UCSD-AML1 (cell line): ENCODE measurements around the gene EDIL3.
A peak's percentile ranks its signal among the peaks of the same experiment; 100 is the strongest.
"Not testable (repeated sequence)": the region's sequence is repeated elsewhere in the genome, so short reads cannot be mapped to it uniquely, and the experiment has no call there.

Experiments
- DNase-seq: peaks from one replicate; lab custom pipeline; 2025; ENCODE audit not compliant: unreplicated experiment; lab: John Stamatoyannopoulos, UW

The EDIL3 gene

DNA sequence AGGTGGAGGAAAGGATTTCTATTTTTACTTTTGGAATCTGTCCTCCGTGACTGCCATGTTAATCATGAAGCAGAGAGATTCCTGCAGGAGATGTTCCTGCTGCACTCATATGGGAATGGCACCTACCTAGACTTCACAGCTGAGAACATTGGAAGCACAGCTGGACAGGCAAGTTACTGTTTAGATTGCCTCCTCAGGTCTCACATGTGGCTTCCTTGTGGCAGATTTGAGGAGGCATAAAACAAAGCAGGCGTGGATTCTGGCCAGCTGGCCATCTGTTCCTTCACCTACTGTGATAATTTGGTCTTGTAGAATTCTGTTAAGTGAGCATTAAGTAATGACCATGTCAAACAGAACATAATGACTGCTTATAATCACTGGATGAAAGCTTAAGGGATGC is 193.4 kb downstream of the EDIL3 start:
- DNase-seq: no peak

DNA sequence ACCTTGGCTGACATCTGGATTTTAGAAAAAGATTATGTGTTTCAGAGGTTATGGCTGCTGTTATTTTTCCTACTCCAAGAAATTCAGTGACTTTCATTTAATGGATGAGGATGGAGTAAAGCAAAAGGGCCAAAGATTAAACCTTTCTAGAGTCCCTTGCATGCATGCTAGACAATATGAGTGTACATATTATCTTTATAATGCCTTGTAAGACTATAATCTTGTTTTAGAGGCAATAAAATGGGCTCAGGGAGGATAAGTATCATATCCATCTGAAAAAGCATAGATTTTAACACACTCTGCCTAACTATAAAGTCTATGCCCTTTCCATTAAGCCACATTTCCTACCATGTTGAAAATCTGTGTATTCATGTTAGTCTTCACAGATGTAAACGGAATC is 199.8 kb downstream of the EDIL3 start:
- no peak for DNase-seq

DNA sequence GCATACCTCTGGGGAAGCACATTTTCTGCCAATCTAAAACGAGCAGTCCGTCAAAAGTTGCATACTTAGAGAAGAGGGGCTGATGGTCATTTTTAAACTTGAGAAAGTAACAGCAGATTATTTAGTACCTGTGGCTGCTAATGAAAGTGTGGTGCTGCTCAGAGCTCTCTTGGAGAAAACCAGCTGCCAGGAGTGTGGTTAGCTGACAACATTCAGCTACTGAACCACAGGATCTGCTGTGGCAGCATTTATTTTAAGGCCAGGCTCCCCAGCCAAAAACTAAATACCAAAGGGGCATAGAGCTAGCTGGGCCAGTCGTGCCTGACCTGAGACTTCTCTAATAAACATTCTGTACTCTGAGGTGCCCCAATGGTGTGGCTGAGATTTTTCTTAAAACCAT is 203.6 kb downstream of the EDIL3 start:
- no peak for DNase-seq

DNA sequence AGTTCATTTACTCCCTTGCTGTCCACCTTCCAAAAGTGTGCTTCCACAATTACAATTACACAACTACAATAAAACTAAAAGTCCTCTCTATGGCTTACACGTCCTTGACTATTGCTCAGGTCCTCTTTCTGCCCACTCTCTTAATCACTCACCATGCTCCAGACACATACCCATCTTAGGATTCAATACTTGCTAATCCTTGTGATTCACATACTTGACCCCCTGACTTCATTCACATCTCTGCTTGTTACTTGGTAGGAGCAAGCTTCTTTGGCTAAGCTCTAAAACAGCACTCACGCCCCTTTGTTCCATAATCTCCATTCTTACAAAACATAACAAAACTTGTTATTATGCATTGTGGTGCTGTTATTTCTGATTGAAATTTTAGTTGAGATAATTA is 215.8 kb downstream of the EDIL3 start:
- no peak for DNase-seq

DNA sequence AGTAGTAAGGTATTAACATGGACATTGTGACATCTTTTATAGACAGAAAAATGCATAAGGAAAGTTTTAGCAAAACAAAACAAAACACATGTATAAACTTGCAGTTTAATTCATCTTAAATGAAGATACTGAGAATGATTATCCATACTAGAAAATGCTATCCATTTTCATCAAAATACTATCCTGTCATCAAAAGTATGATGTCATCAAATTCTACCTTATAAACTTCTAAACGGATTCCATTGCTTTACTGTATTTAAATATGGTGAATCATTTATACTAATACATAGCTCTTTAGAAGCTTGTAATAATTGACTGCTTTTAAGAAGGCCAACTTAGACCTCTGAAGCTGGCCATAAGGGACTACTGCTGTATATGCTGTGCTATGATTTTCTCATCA is 221.0 kb downstream of the EDIL3 start:
- DNase-seq: no peak

DNA sequence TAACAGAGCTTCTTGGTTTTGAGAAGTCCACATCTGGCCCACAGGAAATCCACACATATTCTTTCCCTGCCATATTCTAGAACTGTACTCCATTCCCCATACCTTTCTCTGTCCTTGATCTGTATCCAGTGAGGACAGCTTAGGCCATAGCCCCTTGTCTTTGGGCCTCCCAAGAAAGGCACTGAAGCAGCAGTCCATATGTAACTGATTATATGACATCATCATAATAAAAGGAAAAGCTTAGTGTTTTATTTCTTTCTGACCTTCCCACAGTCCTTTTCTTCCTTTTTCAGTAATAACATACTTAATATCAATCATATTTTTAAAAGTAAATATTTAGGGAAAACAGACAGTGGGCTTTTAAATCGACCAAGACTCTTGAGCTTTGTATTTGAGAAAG is 222.0 kb downstream of the EDIL3 start:
- DNase-seq: no peak

DNA sequence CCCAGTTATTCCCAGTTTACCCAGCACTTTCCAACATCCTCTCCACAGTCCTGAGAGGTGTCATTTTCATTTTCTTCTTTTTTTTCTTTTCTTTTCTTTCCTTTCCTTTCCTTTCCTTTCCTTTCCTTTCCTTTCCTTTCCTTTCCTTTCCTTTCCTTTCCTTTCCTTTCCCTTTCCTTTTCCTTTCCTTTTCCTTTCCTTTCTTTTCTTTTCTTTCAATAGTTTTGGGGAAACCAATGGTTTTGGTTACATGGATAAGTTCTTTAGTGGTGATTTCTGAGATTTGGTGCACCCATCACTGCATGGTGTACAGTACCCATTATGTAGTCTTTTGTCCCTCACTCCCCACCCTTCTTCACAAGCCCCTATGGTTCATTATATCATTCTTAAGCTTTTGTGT is 224.0 kb downstream of the EDIL3 start:
- DNase-seq: not testable (repeated sequence)

DNA sequence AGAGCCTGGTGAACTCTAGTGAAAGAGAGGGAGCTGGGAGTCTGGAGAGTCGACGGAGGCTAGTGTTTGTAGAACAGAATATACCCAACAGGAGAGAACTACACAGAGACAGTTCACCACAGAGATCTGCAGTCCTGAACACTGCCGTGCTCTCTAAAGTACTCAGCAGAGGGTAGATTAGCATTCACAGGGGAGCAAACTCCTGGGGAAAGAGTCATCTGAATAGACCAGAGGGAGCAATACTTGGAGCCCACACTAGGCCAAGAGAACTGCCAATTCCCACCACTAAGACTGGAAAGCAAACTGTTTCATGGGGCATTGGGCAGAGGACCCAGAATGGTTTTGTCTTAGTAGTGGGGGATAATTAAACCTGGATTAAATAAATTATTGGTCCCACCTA is 235.6 kb downstream of the EDIL3 start:
- no peak for DNase-seq

DNA sequence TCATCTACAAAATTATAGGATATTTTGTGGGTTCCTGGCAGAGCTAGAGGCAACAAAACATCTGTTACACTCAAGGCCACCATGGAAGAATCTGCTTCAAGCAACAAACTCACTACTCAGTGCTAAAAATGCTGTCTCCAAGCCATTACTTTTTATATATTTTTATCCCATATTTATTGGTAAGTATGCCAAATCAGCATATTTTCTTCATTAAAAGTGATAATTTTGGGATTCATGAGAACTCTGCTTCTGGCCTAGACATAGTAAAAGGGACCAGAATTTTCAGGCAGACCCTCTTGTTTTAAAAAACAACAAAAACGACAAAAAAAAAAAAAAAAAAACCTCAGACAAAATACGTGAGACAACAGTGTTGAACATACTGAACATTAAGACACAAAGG is 236.0 kb downstream of the EDIL3 start:
- DNase-seq: no peak

DNA sequence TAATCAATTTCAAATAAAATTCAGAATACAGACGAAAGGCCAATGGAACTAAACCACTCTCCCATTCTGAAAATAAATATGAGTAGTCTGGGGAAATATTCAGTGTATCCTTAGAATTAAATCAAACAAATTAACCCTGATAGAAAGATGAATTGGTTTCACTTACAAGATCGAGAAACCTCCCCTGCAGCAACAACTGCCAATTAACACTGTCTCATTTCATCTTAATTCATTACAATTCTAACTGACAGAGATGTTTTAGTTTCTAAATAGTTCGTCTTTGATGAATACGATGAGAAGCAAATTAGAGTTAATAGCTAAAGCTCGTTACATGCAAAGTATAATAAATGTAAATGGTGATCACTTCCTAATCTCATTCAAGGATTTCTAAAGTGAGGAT is 247.1 kb downstream of the EDIL3 start:
- DNase-seq: no peak

DNA sequence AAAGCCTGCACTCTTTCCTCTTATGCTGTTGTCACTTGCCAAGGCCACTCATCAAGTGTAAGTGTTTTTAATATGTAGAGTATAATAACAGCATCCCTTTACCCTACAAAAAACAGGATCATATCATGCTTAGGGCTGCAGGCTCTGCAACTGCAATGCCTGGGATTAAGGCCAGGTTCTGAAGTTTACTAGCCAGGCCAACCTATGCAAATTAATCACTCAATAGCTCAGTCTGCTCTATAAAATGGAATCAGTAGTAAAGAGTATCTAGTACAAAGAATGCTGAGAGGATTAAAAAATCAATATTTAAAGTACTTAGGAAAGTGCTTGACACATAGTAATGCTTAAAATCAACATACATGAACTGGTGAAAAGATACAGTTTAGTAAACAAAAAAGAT is 253.3 kb downstream of the EDIL3 start:
- DNase-seq: no peak

DNA sequence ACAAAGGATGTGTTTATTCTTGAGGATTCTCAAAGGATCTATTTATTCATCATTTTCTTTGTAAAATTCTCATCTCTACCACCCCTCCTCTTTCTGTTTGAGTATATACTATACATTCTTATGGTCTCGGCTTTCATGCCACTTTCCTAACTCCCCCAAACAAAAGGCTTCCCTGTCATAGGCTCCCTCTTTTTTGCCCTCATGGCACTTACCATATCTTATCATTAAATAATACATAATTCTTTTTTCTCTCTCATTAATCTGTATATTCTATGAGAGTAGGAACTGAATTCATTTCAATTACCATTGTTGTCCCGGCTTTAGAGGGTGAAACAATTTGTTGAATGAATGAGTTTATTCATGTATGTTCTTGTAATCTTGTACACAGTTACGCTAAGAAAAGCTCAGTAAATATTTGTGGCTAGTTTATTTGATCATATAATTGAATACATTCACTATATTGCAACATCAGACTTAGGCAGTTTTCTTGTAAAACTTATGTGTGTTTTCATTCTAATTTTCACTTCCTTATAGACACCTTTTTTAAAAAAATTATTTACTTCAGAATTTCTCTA is 254.6 kb downstream of the EDIL3 start:
- DNase-seq: no peak

DNA sequence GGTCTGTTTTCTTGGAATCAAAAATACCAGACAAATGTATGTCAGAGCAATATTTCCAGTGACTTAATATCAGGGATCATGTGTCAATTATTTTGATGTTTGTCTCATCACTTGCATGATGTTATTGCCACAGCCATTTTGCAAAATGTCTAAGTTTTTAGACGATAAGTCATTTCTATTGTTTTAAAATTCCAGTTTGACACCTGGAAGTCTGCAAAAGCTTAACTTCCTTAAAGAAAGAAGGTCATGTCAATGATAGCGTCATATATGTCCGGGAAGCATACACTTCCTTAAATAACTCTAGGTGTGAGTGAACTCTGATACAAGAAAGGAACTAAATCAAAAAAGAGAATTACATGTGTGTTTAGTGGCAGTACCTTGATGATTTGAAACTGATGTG is 259.5 kb downstream of the EDIL3 start:
- no peak for DNase-seq

DNA sequence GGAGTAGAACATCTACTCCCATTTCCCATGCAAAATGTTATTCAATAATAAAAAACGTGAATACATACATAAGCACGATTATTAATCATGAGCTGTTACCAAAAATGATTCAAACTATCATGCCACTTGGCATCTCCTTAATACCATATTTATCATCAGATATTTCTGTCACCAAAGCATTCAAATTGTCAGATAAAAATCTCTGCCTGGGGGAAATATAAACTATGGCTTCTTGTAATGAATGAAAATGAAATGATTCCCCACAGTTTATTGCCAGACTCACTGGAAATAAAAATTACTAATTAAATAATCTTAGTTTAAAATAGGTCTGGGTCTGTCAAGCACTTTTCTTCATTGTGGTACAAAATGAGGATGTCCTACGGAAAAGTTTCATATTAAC is 265.4 kb downstream of the EDIL3 start:
- DNase-seq: no peak

DNA sequence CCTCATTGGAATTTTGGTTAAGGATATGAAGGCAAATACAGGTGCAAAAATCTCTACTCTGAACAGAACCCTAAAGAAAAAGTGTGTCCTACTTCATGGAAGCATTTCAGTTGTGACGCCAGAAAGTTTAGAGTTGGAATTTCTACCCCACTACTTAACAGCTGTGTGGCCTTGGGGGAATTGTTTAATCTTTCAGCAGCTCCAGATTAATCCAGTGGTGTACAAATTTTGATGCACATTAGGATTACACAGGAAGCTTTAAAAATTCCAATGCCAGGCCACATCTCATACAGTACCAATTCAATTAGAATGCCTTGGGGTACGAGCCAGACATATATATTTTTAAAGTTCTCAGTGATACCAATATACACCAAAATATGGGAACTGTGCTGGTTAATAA is 266.1 kb downstream of the EDIL3 start:
- no peak for DNase-seq

DNA sequence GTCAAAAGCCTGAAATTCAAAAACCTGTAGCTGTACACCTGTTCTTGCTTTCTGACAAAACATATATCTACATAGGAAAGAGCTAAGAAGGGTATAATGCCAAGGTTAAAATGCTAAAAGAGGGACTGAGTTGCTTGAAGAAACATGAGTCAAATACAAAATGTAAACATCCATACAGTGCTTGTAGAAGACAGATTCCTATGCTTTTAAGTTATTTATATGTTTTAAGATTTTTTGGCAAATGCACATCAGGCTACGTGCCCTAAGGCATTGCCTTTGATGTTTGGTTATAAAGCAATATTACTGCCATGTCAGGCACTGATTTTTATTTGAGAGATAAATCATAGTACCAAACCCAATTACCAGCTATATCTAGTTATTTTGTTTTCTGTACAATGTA is 269.0 kb downstream of the EDIL3 start:
- no peak for DNase-seq

DNA sequence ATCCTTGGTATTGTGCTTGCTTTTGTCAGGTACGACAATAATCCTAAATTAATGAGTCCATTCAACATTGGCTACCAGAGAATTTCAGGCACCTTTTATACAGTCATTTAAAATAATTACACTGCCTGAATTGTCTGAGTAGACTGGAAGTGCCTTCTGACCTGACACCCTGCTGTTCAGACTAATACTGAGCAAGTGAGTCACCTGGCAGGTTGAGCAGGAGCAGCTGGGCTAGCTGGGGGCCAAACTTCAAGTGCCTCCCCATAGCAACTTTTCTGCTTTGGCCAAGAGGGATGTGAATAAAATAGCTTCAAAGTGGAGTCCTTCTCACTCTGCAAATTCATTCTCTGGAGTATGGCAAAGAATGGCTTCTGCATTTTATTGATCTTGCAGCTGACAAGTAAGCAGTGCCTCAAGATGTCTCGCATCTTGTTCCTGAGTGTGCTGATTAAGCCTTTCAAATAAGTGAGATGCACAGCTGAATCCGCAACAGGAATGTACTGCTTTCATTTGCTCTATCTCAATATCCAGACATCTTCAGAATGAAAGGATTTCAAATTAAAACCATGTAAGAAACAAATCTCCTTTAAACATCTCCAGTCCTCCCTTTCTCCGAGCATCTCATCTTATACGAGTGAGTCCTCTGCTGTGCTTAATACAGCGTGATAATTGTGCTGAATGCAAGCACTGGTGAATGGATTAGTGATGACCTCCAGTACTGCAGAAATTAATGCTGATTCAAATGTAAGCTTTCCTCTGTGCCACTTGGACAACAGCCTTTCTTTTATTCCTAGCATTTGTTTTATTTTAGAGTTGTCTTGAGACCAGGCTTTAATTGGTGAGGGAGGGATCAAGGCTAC is 271.2 kb downstream of the EDIL3 start:
- peak; percentile 7 for DNase-seq

DNA sequence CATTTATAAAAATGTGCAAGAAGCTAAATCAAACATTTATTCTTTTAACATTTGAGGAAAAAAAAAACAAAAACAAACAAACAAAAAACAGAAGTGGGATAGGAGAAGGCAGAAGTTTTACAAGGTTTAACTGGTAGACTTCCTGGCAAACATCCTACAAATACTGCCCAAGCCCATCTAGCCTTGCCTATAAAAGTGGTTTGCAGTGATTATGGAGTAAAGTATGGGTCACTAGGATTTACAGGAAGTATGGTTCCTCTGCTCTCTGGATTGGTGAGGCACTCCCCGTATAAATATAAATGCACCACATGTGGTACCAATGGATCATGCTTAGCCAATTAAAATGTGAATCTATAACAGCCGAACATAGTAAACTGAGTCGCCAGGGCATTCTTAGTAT is 291.9 kb downstream of the EDIL3 start:
- no peak for DNase-seq

DNA sequence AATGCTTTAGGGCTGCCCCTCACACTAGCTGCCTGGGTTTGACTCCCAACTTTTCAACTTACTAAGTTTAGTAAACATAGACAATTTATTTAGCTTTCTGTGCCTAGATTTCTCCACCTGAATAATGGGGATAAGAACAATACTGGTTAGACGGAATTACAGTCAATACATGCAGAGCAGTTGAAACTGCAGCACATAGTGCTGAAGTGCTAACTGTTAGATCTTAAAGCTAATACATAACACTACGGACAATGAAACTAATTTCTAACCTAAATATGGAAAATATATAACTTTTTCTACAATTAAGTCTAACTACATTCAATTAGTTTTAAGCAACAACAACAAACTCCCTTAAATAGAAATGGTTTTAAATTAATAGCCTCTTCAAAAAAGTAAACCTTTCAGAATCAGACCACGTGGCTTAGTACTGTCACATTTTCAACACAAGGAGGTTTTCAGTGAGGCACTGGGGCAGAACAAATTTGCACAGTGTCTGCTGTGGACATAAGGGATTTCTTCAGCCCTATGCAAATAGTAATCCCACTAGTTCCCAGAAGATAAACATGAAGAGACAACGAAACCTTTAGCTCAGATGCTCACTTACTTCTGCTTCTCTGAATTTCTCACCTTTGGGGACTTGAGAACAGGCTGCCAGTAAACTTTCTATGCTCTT is 293.4 kb downstream of the EDIL3 start:
- no peak for DNase-seq

DNA sequence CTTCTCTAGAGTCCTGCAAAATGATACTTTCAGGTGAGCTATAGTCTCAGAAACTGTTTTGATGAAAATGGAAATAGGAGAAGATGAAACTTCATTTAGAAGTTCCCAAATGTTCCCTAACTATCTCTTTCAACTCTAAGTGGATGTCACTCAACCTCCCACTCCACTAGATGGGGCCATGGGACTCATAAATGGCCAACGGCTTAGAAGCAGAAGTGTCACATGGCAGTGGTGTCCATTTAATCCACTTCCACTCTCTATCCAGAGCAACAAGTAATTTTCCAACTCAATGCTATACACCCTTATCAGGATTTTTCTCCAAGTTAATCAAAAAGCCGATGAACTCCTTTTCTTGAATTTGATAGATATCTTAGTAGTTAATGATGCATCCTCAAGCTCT is 295.7 kb downstream of the EDIL3 start:
- no peak for DNase-seq

DNA sequence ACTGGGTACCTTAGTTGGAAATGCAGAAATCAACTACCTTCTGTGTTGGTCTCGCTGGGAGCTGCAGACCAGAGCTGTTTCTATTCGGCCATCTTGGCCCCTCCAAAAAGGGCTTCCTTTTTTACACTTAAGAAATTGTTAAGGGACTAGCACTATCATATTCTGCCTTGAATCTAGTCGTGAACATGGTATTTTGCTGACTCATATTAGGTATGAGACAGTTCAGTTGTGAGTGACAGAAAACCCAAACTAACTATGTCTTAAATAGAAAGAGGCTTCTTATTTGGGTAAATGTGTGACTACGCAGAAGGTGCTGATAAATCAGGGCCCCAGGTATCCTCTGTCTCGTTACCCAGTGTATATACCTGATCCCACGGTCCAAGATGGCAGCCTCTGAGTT is 298.2 kb downstream of the EDIL3 start:
- DNase-seq: no peak

DNA sequence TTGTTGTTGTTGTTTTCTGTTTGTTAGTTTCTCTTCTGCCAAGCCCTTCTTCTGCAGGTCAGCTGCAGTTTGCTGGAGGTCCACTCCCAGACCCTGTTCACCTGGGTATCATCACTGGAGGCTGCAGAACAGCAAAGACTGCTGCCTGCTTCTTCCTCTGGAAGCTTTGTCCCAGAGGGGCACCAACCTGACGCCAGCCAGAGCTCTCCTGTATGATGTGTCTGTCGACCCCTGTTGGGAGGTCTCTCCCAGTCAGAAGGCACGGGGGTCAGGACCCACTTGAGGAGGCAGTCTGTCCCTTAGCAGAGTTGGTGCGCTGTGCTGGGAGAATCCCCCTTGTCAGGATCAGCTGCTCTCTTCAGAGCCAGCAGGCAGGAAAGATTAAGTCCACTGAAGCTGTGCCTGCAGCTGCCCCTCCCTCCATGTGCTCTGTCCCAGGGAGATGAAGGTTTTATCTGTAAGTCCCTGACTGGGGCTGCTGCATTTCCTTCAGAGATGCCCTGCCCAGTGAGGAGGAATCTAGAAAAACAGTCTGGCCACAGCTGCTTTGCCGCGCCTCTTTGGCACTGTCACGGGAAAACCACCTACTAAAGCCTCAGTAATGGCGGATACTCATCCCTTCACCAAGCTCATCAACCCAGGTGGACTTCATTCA is 299.2 kb downstream of the EDIL3 start:
- DNase-seq: no peak
